Measurements from ENCODE around the gene C9. TPM values are rescaled to one million over a fixed set of nuclear protein-coding genes. Genes with fewer than 3 reads are reported as not detected.
"Not testable (repeated sequence)": the region's sequence is repeated elsewhere in the genome, so short reads cannot be mapped to it uniquely, and the experiment has no call there.

The C9 gene
- total RNA-seq, 3 donors from 2014 or later: 0.12 TPM; not detected in 2

GRCh38 chr5:39323542-39323941 lies 40.8 kb downstream of the C9 start:
- no peak for ATAC-seq
- TF ChIP-seq CTCF (IDR thresholded peaks at IDR 0.05): no peak
- intact Hi-C loops (cut with DNase I, micrococcal nuclease): no loop called here
- H3K4me1 ChIP-seq (ENCODE audit: low read depth): no peaks in the 10 kb centered on the region
- H3K4me3 ChIP-seq: no peak overlapping the region
- no peaks in the 10 kb centered on the region for H3K36me3 ChIP-seq (ENCODE audit: low read depth)
- no peaks in the 10 kb centered on the region for H3K9me3 ChIP-seq
- no peak for DNase-seq

GRCh38 chr5:39319395-39319794 lies 44.9 kb downstream of the C9 start:
- ATAC-seq (no peak), DNase-seq (no peak)
- H3K36me3 ChIP-seq (ENCODE audit: low read depth): no peaks in the 10 kb centered on the region
- H3K4me1 ChIP-seq (ENCODE audit: low read depth): no peaks in the 10 kb centered on the region
- intact Hi-C loops (cut with DNase I, micrococcal nuclease): no loop called here
- no peak overlapping the region for H3K4me3 ChIP-seq
- no peaks in the 10 kb centered on the region for H3K9me3 ChIP-seq
- TF ChIP-seq CTCF (IDR thresholded peaks at IDR 0.05): no peak

GRCh38 chr5:39316464-39316863 lies 47.8 kb downstream of the C9 start:
- H3K36me3 ChIP-seq (ENCODE audit: low read depth); H3K4me3 ChIP-seq; ATAC-seq; H3K9me3 ChIP-seq; H3K4me1 ChIP-seq (ENCODE audit: low read depth); intact Hi-C loops (cut with DNase I, micrococcal nuclease); DNase-seq: not testable (repeated sequence)

GRCh38 chr5:39315995-39316394 lies 48.3 kb downstream of the C9 start:
- H3K36me3 ChIP-seq (ENCODE audit: low read depth): no peaks in the 10 kb centered on the region
- no peak overlapping the region for H3K4me3 ChIP-seq
- H3K9me3 ChIP-seq: no peaks in the 10 kb centered on the region
- DNase-seq: no peak
- ATAC-seq: no peak
- intact Hi-C loops (cut with DNase I, micrococcal nuclease): no loop called here
- no peaks in the 10 kb centered on the region for H3K4me1 ChIP-seq (ENCODE audit: low read depth)
- no peak for TF ChIP-seq CTCF (IDR thresholded peaks at IDR 0.05)

GRCh38 chr5:39314591-39314990 lies 49.7 kb downstream of the C9 start:
- no peaks in the 10 kb centered on the region for H3K9me3 ChIP-seq
- DNase-seq (no peak), ATAC-seq (no peak)
- TF ChIP-seq CTCF (IDR thresholded peaks at IDR 0.05): no peak
- no peak overlapping the region for H3K4me3 ChIP-seq
- intact Hi-C loops (cut with DNase I, micrococcal nuclease): no loop called here
- no peaks in the 10 kb centered on the region for H3K4me1 ChIP-seq (ENCODE audit: low read depth)
- no peaks in the 10 kb centered on the region for H3K36me3 ChIP-seq (ENCODE audit: low read depth)

GRCh38 chr5:39309534-39309933 lies 54.8 kb downstream of the C9 start:
- TF ChIP-seq CTCF (IDR thresholded peaks at IDR 0.05): no peak
- no peaks in the 10 kb centered on the region for H3K4me1 ChIP-seq (ENCODE audit: low read depth)
- intact Hi-C loops (cut with DNase I, micrococcal nuclease): no loop called here
- no peak overlapping the region for H3K4me3 ChIP-seq
- no peaks in the 10 kb centered on the region for H3K36me3 ChIP-seq (ENCODE audit: low read depth)
- DNase-seq (no peak), ATAC-seq (no peak)
- H3K9me3 ChIP-seq: no peaks in the 10 kb centered on the region

Data from mucosa of descending colon (tissue), 3 donors.